HG02852 (cell line): ENCODE measurements around the gene KDM5B.
"Not testable (repeated sequence)": the region's sequence is repeated elsewhere in the genome, so short reads cannot be mapped to it uniquely, and the experiment has no call there.

ENCODE experiments used
- ATAC-seq: cut with Tn5 transposase; IDR thresholded peaks from one replicate; pipeline ENCODE4 v1.9.1; 2021; ENCODE audit warnings: mild to moderate bottlenecking, moderate library complexity; ENCODE audit not compliant: unreplicated experiment

Gene KDM5B

DNA sequence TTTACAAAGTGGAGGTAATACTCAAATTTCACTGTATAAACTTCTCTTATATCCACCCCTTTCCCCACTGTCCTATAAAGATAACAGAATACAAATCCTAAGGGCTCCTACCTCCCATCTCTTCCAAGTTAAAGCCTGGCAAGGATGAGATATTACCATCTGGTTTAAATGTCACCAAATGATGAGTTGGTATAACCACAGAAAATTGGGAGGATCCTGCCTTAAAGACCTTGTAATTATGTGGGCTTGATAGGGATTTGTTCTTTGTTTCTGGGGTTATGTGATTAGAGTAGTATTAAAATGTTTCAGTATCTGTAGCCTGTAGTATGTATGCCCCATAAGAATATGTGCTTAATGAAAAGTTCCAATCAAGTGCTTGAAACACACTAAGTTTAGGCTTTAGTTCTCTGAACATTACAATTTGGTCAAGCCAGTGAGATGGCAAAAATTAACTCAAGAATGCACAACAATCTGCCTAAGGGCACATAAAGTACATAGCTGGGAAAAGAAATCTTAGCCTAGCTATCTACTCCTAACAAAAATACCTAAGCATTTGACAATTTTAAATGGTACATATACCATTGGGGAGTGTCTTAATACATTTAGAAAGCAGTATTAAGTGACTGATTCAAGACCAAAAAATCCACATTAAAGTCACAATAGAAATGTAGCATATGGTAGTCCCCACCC, 14.0 kb downstream of the KDM5B start:
- no peak for ATAC-seq

DNA sequence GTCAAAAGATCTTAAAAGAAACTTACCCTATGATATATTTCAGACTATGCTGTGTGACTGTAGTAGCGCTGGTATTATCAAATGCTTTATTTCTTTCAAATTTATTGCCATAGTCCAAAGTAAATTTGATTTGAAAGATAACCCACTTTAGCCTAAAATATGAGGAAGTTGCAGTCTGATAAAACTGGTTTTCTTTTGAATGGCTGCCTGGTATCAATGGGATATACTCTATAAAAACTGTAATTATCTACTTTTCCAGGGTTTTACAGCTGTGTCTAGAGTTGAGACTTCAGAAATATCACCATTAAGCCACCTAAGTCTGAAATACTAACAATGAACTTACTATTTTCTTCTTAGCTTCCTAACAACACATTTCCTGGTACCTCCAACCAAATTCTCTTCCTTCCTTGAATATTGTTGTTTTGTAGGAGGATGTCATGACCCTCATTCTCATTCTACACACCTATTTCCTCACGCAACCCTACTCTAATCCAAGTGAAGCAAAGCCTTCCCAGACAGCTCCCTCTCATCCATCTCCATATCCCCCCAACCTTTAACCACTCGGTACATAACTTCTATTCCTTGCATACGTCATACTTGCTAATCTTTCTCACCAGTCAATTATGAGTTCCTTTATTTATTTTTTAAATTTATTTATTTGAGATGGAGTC, 17.0 kb downstream of the KDM5B start:
- ATAC-seq, result no peak

DNA sequence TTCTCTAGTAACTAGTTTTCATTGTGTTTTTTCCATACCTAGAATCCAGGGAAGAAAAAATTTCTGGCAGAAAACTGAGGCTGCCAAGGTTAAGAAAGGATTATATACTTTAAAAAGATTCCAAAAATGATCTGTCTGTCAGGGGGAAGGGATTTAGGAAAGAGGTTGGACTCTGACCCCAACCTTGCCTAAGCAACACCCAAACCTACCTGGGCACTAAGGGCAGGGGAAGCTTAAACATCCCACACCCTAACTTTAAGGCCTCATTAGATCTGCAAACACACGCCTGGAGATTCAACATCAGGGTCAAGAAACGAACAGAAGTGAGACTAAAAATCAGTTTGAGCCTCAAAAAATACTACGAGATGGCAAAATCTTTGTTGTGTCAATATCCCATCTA, 19.4 kb downstream of the KDM5B start:
- ATAC-seq, result no peak

DNA sequence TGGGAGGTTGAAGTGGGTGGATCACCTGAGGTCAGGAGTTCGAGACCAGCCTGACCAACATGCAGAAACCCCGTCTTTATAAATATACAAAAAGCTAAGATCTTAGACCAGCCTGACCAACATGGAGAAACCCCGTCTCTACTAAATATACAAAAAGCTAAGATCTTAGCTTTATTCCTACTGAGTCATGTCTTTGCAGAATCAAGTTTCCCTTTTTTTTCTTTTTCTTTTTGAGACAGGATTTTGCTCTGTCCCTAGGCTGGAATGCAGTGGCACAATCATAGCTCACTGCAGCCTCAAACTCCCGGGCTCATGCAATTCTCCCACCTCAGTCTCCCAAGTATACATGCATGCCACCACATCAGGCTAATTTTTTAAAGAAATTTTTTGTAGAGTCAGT, 21.4 kb downstream of the KDM5B start:
- no peak for ATAC-seq

DNA sequence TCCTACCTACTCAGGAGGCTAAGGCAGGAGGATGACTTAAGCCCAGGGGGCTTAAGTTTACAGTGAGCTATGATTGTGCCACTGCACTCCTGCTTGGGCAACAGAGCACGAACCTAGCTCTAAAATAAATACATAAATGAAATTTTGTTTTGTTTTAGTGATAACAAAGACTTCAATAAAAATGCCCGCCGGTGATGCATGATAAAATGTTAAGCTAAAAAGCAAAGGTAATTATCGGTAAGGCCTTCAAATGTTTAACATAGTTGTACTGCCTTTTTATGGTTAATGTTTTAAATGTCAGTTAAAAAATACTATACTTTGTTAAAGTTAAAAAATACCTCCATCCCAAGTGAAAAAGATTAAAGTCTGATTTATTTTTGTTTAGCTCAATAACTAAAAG, 27.0 kb downstream of the KDM5B start:
- no peak for ATAC-seq

DNA sequence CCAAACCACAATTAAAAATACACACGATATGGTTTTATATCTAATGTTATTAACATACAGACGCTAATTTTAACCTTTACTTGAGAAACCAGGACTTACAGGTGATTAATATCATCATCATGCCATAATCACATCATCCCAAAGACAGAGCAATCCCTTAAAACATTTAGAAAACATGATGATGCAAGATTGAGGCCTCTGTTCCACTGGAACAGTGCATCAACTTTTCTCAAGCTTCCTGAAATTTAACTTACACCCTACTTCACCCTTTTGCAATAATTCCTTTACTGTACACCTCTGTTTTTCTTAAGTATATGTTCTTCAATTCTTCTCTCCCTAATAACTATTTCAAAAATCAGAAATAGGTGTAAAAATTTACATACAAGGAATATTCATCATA, 38.1 kb downstream of the KDM5B start:
- ATAC-seq, result no peak

DNA sequence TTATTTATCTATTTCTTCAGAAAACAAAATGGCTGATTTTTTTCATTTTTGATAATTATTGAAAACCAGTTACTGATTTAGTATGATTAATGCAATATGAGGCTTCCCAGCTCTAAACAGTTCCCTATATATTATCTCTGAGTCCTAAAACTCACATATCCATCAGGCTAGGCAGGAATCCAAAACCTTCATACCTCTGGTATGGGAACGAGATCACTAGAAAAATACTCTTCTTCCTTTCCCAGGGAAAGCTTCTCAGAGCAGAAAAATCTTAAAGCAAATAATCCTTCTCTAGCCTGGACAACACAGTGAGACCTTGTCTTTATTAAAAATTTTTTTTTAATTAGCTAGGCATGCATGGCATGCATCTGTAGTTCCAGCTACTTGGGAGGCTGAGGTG, 42.5 kb downstream of the KDM5B start:
- ATAC-seq, result no peak

DNA sequence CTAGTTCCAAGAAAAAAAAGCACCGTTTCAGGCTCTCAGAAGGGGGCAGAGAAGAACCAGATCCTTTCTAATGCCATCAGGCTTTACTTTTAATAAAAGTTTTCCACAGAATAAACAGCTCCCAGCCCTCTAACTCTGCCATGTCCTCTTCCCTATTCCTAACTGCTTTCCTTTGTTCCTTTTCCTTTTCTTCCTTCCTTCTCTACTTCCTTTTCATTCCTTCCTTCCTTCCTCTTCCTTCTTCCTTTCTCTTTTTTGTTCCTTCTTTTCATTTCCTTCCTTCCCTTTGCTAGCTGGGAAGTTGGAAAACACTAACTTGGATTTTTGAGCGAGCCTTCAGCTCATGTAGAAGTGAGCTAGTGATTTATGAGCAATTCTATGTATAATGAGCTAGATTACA, 46.2 kb downstream of the KDM5B start:
- ATAC-seq, result no peak

DNA sequence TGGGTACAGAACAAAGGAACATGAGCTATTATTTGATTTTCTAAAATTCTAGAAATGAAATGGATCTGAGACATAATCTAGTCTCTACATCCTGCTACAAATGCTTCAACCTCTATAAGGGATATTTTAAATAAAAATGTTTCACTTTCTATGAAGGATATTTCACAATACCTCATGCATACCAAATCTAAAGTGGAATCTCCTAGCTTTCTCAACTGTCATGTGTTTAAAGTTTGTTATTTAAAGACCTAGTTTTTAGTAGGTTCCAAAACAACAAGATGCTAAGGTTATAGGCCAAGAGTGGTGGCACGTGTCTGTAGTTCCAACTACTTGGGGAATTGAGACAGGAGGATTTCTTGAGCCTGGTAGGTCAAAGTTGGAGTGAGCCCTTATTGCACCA, 47.6 kb downstream of the KDM5B start:
- no peak for ATAC-seq

DNA sequence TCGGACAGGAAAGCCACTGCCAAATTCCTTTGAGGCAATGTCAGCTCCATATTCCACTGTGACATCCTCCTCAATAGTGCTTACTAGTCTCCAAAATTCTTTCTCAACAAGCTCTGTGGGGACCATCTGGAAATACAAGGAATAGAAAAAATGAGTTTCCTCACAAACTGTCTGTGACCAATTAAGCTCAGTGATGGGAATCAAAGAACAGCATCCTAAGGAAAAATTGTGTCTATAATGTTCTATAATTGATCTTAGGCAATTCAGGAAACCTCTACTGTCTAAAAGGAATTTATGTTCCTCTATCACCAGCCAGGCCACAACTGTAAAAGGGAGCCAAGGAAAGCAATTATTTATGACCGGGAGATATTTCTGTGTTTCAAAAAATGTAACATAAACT, 51.8 kb downstream of the KDM5B start:
- ATAC-seq, result no peak

DNA sequence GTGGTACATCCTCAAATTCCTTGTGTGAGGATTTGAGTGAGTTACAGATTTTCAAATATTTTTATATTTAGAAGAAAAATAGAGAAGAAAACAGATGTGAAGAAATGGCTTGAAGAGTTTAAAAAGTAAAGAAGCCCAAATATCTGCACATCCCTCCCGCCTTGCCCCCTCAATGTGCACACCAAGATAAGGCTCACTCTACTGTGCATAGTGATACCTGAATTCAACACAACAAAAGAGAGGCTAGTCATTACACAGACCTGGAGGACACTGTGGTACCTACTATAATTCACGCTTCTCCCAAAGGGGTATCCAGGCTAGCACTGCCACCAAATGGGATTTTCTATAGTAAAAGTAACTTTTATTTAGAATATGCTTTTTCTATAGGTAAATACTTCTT, 53.9 kb downstream of the KDM5B start:
- no peak for ATAC-seq

DNA sequence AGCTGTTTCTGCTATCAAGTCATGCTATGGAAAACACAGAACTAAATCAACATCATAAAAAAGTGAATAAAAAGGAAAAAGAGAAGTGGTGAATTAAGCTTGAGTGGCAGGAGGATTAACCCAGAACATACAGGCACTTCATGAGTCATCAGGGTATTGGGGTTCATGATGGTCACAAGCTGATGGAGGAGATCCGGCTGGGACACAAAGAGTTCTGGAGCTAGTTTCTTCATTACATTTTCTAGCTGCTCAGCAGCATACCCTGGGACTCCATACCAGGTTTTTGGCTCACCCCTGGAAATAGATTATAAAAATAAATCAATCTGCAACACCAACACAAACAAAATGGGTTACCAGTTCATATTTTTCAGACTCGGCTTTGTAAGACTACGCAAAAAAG, 55.4 kb downstream of the KDM5B start:
- no peak for ATAC-seq

DNA sequence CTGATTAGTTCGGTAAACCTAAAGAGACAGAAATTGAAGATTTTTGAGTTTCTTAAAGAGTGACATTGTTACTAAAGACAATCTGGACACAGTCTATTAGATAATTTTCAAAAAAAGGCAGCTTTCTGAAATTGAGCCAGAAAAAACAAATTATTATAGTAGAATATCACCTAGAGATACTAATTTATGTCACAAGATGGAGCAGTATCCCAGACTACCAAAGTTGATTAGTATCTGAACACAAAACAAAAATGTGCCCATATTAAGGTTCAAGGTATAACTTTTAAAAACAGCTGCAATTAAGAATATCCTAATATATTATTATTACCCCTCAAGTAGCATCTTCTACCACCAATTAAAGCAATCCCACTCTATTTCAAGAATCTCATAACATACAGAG, 57.5 kb downstream of the KDM5B start:
- ATAC-seq, result no peak

DNA sequence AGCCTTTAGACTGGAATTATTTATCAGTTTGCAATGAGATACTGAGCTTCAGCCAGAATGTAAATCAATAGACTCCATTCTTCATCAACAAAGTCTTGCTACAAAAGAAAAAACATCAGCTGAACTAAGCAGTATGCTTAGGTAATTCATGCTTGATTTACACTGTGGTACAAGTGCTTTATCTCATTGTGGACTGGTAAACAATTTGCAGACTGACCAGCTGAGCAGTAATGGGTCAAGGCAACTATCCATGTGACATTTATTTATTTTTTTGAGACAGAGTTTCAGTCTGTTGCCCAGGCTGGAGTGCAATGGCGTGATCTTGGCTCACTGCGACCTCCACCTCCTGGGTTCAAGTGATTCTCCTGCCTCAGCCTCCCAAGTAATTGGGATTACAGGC, 58.2 kb downstream of the KDM5B start:
- ATAC-seq, result no peak

DNA sequence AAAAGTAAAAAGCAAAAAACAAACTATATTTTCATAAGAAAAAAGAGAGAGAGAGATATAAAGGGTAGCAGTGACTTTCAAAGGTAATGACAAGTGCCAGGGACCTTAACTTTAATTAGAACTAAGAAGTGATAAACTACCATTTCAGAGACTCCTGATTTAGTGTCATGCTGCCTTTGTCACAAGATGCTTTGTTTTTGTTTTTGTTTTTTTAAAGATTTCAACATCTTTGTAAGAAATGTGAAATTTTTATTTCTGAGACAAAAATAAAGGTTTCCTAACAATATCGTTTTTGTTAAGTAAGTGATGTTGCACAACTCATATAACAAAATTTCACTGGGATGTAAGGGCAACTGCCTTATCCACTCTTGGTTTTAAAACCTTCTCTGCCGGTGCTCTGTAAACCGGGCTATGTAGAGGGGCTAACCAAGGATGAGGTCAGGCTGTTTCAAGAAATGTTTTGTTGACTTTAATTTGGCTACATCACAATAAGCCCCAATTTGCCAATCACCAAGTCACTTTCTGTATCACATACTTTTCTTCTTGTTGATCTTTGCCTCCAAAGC, 62.8 kb downstream of the KDM5B start:
- ATAC-seq, result no peak

DNA sequence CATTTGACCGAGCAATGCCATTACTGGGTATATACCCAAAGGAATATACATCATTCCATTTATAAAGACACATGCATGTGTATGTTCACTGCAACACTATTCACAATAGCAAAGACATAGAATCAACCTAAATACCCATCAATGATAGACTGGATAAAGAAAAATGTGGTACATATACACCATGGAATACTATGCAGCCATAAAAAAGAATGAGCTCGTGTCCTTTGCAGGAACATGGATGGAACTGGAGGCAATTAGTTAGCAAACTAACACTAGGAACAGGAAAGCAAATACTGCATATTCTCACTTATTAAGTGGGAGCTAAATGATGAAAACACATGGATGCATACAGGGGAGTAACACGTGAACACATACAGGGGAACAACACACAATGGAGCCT, 63.5 kb downstream of the KDM5B start:
- not testable (repeated sequence) for ATAC-seq

DNA sequence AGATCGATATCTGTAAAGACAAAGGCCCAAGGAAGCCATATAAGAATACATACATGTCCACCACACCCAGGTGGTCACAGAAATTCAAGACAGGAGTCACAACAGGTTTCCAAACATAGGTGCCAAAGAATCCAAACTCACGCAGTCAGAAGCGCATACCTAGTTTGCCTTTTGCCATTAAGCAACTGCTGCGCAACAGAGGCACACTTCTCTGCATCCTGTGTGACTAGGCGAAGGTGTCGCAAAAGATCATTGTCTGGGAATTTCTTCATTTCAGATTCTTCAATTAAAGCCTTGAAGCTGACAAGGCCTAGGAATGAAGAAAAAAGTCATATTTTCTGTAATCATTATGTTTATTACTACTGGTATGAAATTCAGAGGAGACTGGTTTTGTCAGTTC, 65.7 kb downstream of the KDM5B start:
- ATAC-seq, result no peak

DNA sequence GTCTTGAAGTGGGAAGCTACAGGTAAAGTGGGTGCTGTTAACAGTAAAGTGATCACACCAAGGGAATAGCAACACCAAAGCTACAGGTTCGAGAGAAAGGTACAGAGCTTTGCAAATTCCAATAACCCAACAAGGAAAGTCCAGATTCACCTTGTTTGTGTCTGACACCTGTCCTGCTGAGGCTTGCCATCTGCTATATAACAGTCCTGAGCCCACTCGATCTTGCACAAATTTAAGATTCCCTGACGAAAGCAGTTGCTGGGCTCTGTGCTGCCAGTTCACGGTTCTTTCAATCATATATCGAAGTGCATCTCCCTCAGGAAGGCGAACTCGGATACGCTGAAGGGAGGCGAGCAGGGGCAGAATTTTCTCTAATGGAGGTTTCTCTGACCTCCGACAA, 75.0 kb downstream of the KDM5B start:
- ATAC-seq, result no peak

DNA sequence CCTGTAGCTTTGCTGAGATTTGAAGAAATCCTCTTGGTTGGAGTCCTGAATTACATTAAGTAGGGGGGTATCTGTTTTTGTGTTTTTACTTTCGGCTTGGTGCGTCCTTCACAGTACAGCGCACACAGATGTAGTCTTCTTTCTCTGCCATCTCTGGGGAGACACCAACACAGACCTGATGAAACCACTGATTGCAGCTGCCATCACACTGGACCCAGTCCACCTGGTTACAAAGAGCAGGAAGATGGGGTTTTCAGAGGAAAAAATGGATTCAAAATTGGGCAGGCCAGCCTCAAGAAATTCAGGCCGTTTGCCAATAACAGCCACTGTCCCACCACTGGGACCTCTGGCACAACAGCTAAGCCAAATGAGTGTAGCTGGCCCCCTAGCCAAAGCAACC, 79.3 kb downstream of the KDM5B start:
- no peak for ATAC-seq

DNA sequence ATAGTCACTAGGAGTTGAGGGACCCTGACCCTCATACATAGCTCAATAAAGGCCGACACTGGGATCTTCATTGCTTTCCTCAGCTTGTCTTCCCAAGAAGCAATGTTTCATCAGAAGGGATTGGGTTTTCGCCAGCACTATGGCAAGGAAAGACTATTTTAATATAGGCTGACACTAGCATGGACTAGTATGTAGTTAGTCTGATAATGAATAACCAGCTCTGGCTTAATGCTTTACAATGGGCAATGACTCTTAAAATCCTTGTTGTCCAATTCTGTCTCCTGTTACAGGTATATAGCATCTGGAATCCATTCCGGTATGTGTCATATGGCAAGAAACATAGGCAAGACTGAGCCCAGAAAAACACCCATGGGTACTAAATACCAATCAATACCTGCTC, 82.7 kb downstream of the KDM5B start:
- ATAC-seq, result no peak

DNA sequence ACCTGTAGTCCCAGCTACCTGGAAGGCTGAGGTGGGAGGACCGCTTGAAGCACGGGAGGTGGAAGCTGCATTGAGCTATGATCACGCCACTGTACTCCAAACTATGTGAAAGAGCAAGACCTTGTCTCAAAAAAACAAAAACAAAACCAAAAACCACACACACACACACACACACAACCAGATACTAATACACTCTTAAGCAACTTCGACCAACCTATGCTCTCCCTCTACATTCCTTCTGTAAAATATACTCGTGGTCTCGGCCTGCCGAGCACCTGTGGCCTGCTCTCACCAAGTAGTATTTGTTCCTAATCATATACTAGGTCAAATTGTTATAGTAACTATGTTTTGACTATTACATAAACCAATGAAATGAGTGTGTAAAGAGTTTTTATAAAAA, 84.5 kb downstream of the KDM5B start:
- no peak for ATAC-seq

DNA sequence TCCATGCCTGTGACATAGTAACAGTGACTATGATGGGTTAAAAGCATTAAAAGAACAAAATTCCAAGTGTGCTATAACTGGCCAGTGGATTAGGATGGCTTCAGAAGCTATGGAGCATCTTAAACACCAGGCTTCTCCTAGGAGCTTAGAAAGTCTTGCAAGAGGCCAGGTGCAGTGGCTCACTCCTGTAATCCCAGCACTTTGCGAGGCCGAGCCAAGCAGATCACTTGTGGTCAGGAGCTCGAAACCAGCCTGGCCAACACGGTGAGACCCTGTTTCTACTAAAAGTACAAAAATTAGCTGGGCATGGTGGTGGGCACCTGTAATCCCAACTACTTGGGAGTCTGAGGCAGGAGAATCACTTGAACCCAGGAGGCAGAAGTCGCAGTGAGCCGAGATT, 85.2 kb downstream of the KDM5B start:
- ATAC-seq, result not testable (repeated sequence)

DNA sequence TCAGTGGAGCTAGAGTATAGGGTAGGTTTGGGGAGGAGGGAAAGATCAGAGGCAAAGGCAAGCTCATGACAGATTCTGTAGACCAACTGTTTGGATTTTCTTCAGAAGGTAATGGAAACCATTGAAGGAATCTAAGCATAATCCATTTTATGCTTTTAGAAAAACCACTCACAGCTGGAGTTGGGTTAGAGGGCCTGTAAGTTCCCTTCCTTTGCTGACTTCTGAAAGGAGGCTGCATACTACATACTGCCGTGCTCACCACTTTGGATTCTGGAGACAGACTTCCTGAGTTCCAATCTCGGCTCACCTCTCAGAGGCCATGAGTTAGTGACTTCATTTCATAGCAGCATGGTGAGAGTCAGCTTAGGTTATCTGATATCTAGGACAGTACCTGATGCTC, 91.6 kb downstream of the KDM5B start:
- ATAC-seq, result no peak
